22Rv1 (cell line): ENCODE results near the gene STARD10.

Source experiments
- ZFX ChIP-seq: fragments of 450-650 bp; IDR thresholded peaks from 2 replicates; pipeline ENCODE4 v1.6.1; 2017; ENCODE audit warnings: antibody characterized with exemption, borderline replicate concordance
- TF ChIP-seq, protein P1 (sequence below): fragments of 450-650 bp; IDR thresholded peaks from 2 replicates; pipeline ENCODE4 v1.5.1; 2017; ENCODE audit warnings: mild to moderate bottlenecking

DNA sequence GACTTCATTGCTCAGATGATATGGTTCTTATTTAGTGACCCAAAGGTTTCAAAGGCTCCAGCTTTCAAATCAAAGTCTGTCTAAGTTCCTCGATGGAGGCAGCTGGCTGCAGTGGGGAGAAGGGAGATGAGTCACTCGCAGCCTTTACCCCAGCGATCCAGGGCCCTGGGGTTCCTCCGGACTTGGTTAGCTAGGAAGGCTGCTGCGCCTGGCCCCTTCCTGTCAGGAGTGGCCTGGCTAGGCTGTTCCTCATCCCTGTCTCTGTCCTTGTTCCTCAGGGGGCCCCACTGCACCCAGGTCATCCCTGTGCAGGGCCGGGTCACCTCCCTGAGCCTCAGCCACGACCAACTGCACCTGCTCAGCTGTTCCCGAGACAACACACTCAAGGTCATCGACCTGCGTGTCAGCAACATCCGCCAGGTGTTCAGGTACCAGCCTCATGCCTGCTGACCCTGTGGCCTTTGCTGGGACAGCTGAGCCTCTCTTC, 34.3 kb upstream of the STARD10 start:
- TF ChIP-seq, protein P1, sequence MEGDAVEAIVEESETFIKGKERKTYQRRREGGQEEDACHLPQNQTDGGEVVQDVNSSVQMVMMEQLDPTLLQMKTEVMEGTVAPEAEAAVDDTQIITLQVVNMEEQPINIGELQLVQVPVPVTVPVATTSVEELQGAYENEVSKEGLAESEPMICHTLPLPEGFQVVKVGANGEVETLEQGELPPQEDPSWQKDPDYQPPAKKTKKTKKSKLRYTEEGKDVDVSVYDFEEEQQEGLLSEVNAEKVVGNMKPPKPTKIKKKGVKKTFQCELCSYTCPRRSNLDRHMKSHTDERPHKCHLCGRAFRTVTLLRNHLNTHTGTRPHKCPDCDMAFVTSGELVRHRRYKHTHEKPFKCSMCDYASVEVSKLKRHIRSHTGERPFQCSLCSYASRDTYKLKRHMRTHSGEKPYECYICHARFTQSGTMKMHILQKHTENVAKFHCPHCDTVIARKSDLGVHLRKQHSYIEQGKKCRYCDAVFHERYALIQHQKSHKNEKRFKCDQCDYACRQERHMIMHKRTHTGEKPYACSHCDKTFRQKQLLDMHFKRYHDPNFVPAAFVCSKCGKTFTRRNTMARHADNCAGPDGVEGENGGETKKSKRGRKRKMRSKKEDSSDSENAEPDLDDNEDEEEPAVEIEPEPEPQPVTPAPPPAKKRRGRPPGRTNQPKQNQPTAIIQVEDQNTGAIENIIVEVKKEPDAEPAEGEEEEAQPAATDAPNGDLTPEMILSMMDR, result no peak
- no peak for TF ChIP-seq ZFX
